Measurements from ENCODE around the gene KRT27.

Gene KRT27

GRCh38 chr17:40813804-40814203 is 31.5 kb upstream of the KRT27 start:
- no peaks in the 10 kb centered on the region for H3K9me3 Mint-ChIP-seq
- H3K4me3 Mint-ChIP-seq, result no peak overlapping the region
- no peak overlapping the region for H3K27ac Mint-ChIP-seq
- H3K4me1 Mint-ChIP-seq, result peaks cover 20% of the 10 kb centered on the region
- TF ChIP-seq CTCF (IDR thresholded peaks at IDR 0.05; ENCODE audit: unreplicated experiment in 3 of 3), result no peak
- H3K27me3 Mint-ChIP-seq (ENCODE audit: low read depth), result peaks cover 50% of the 10 kb centered on the region
- H3K36me3 Mint-ChIP-seq (ENCODE audit: low read depth), result peaks cover 29% of the 10 kb centered on the region

- no peak for TF ChIP-seq CTCF (IDR thresholded peaks at IDR 0.05; ENCODE audit: unreplicated experiment in 3 of 3)
- Mint-ChIP-seq H3K36me3 (ENCODE audit: low read depth) (peaks cover 22% of the 10 kb centered on the region), H3K27me3 (ENCODE audit: low read depth) (peaks cover 62% of the 10 kb centered on the region), H3K9me3 (no peaks in the 10 kb centered on the region), H3K4me1 (peaks cover 14% of the 10 kb centered on the region), H3K27ac (no peak overlapping the region), H3K4me3 (no peak overlapping the region)
Measured at GRCh38 chr17:40812639-40813038, 30.3 kb upstream of the KRT27 start.

- Mint-ChIP-seq H3K36me3 (ENCODE audit: low read depth) (peaks cover 7% of the 10 kb centered on the region), H3K27ac (no peak overlapping the region), H3K4me3 (no peak overlapping the region), H3K9me3 (no peaks in the 10 kb centered on the region), H3K4me1 (peaks cover 3% of the 10 kb centered on the region), H3K27me3 (ENCODE audit: low read depth) (peaks cover 75% of the 10 kb centered on the region)
- TF ChIP-seq CTCF (IDR thresholded peaks at IDR 0.05; ENCODE audit: unreplicated experiment in 3 of 3), result no peak
Measured at GRCh38 chr17:40810494-40810893, 28.1 kb upstream of the KRT27 start.

- peaks cover 81% of the 10 kb centered on the region for H3K27me3 Mint-ChIP-seq (ENCODE audit: low read depth)
- no peak for TF ChIP-seq CTCF (IDR thresholded peaks at IDR 0.05; ENCODE audit: unreplicated experiment in 3 of 3)
Measured at GRCh38 chr17:40809721-40810421, 27.5 kb upstream of the KRT27 start.

GRCh38 chr17:40806131-40806530 is 23.8 kb upstream of the KRT27 start:
- no peak overlapping the region for H3K27ac Mint-ChIP-seq
- TF ChIP-seq CTCF (IDR thresholded peaks at IDR 0.05; ENCODE audit: unreplicated experiment in 3 of 3), result no peak
- no peaks in the 10 kb centered on the region for H3K36me3 Mint-ChIP-seq (ENCODE audit: low read depth)
- no peak overlapping the region for H3K4me3 Mint-ChIP-seq
- peaks cover under 1% of the 10 kb centered on the region for H3K4me1 Mint-ChIP-seq
- H3K9me3 Mint-ChIP-seq, result no peaks in the 10 kb centered on the region
- H3K27me3 Mint-ChIP-seq (ENCODE audit: low read depth), result peaks cover 72% of the 10 kb centered on the region

More at GRCh38 chr17:40809721-40810421, 27.5 kb upstream of the KRT27 start:
- Mint-ChIP-seq H3K27ac (no peak overlapping the region), H3K4me1 (peaks cover 3% of the 10 kb centered on the region), H3K4me3 (no peak overlapping the region), H3K9me3 (no peaks in the 10 kb centered on the region), H3K36me3 (ENCODE audit: low read depth) (peaks cover 5% of the 10 kb centered on the region)

GRCh38 chr17:40803617-40804082 is 21.3 kb upstream of the KRT27 start:
- no peaks in the 10 kb centered on the region for H3K36me3 Mint-ChIP-seq (ENCODE audit: low read depth)
- no peak overlapping the region for H3K27ac Mint-ChIP-seq
- H3K27me3 Mint-ChIP-seq (ENCODE audit: low read depth), result peaks cover 60% of the 10 kb centered on the region
- H3K4me3 Mint-ChIP-seq, result no peak overlapping the region
- H3K9me3 Mint-ChIP-seq, result no peaks in the 10 kb centered on the region
- TF ChIP-seq CTCF (IDR thresholded peaks at IDR 0.05; ENCODE audit: unreplicated experiment in 3 of 3), result peak; percentile 88 to 95 (median 89)
- no peaks in the 10 kb centered on the region for H3K4me1 Mint-ChIP-seq

All from nephron (organoid).